GM12873 (cell line): Measurements from ENCODE around the gene HCLS1.

Experiments
- TF ChIP-seq, protein P1 (sequence below): IDR thresholded peaks from 2 replicates; pipeline ENCODE4 v1.5.1; 2012; ENCODE audit warnings: low read depth, mild to moderate bottlenecking, moderate library complexity, low read length, control low read depth; ENCODE audit not compliant: insufficient read depth; ENCODE audit errors: missing control alignments

HCLS1 gene

GRCh38 chr3:121654493-121655385 is 6.0 kb downstream of the HCLS1 start:
- TF ChIP-seq, protein P1, sequence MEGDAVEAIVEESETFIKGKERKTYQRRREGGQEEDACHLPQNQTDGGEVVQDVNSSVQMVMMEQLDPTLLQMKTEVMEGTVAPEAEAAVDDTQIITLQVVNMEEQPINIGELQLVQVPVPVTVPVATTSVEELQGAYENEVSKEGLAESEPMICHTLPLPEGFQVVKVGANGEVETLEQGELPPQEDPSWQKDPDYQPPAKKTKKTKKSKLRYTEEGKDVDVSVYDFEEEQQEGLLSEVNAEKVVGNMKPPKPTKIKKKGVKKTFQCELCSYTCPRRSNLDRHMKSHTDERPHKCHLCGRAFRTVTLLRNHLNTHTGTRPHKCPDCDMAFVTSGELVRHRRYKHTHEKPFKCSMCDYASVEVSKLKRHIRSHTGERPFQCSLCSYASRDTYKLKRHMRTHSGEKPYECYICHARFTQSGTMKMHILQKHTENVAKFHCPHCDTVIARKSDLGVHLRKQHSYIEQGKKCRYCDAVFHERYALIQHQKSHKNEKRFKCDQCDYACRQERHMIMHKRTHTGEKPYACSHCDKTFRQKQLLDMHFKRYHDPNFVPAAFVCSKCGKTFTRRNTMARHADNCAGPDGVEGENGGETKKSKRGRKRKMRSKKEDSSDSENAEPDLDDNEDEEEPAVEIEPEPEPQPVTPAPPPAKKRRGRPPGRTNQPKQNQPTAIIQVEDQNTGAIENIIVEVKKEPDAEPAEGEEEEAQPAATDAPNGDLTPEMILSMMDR: no peak

- TF ChIP-seq, protein P1: no peak
These were observed 9.0 kb downstream of the HCLS1 start for GRCh38 chr3:121651684-121652083.

DNA sequence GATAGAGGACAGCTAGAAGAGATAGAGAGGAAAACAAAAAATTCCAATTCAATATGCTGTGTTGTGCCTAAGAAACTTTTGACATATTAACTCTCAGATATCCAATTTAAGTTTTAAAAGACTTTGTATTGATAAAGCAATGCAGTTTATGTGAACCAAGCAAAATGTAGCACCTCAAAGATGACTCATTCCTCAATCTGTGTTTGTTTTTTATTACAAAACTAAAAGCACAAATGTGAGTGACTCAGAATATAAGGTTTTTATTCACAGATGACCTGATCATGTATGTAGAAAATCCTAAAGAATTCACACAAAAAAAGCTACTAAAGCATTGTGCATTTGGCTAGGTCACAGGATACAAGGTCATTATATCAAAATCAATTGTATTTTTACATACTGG is 11.1 kb downstream of the HCLS1 start:
- TF ChIP-seq, protein P1: no peak

GRCh38 chr3:121648219-121648958 is 12.3 kb downstream of the HCLS1 start:
- TF ChIP-seq, protein P1: no peak

- TF ChIP-seq, protein P1: no peak
These were observed 15.6 kb downstream of the HCLS1 start for GRCh38 chr3:121645054-121645453.

- TF ChIP-seq, protein P1: no peak
These were observed 17.9 kb downstream of the HCLS1 start for GRCh38 chr3:121642601-121643314.

DNA sequence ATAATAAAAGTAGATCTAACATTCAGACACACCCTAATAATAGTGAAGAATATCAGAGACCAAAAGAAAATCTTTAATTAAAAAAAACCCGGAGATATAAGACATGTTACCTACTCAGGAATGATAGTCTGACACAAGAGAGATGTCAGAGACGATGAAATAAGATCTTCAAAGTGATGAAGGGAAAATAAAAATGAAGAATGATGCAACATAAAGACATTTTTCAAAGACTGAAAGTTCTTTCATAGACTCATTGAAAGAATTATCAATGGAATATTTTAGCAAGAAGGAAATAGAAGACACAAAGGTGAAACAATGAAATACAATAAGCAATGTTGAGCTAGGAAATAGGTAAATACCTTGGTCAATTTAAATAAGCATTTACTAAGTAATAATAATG is 19.6 kb downstream of the HCLS1 start:
- TF ChIP-seq, protein P1: no peak
